ENCODE data around the gene NEK1. TPM values are rescaled to one million over a fixed set of nuclear protein-coding genes. Genes with fewer than 3 reads are reported as not detected.

The NEK1 gene
- total and polyA plus RNA-seq, 2 of the 8 experiments (the other 6 are each of a cell fraction or from before 2014, with no cell fraction given), result 3.9 to 11.7 TPM

- TF ChIP-seq SP2 (IDR thresholded peaks at IDR 0.05; ENCODE audit: low read length) (no peak), MAFK (IDR thresholded peaks at IDR 0.05; ENCODE audit: low read depth, low read length) (no peak), BCL11A (IDR thresholded peaks at IDR 0.05; ENCODE audit: low read depth in 2 of 2, low read length in 2 of 2) (no peak), CHD2 (IDR thresholded peaks at IDR 0.05; ENCODE audit: low read length) (no peak), SP1 (IDR thresholded peaks at IDR 0.05; ENCODE audit: low read depth, low read length) (no peak), CBX5 (IDR thresholded peaks at IDR 0.05; ENCODE audit: low read depth, low read length) (no peak), KDM4A (IDR thresholded peaks at IDR 0.05; ENCODE audit: low read depth, low read length, severe bottlenecking) (peak; percentile 92), SP4 (IDR thresholded peaks at IDR 0.05; ENCODE audit: low read length) (no peak), GTF2F1 (IDR thresholded peaks at IDR 0.05; ENCODE audit: borderline replicate concordance, low read depth, low read length) (0 out of 2 replicates have a peak, but pooled peaks have one; percentile 16), HDAC2 (IDR thresholded peaks at IDR 0.05; ENCODE audit: borderline replicate concordance in 1 of 2, low read depth in 2 of 2, low read length in 2 of 2) (peak in 1 of 2 experiments; percentile 34; a peak in 1 of 4 replicates), E2F6 (IDR thresholded peaks at IDR 0.05) (peak; percentile 66), CHD1 (IDR thresholded peaks at IDR 0.05; ENCODE audit: low read depth, low read length) (no peak), CTCF (IDR thresholded peaks at IDR 0.05; ENCODE audit: control extremely low read depth in 1 of 3, insufficient read depth in 1 of 3, low read depth in 1 of 3, low read length in 3 of 3) (no peak), SAP30 (IDR thresholded peaks at IDR 0.05; ENCODE audit: insufficient read depth, insufficient replicate concordance, low read length) (peak; percentile 73), TEAD4 (IDR thresholded peaks at IDR 0.05; ENCODE audit: low read depth, low read length) (no peak), TCF12 (IDR thresholded peaks at IDR 0.05; ENCODE audit: low read depth, low read length) (no peak), ATF3 (IDR thresholded peaks at IDR 0.05; ENCODE audit: insufficient read depth, low read depth, low read length) (peak; percentile 35; the same call in 1 of the 2 replicates), CBX8 (IDR thresholded peaks at IDR 0.05; ENCODE audit: borderline replicate concordance, low read depth, low read length) (no peak), FOSL1 (IDR thresholded peaks at IDR 0.05; ENCODE audit: insufficient read depth, low read depth, low read length) (no peak), SIRT6 (IDR thresholded peaks at IDR 0.05; ENCODE audit: low read length) (no peak)
Observed at GRCh38 chr4:169611991-169612870, at the start of gene NEK1 (continued).
